Umbilical cord (tissue), 2 donors: Measurements from ENCODE around the gene PCDHA3. TPM values are rescaled to one million over a fixed set of nuclear protein-coding genes. Genes with fewer than 3 reads are reported as not detected.
"Not testable (repeated sequence)": the region's sequence is repeated elsewhere in the genome, so short reads cannot be mapped to it uniquely, and the experiment has no call there.

ENCODE experiments used
- DNase-seq: peaks from one replicate; pipeline ENCODE4 v3.0.0-alpha.2; 2015; ENCODE audit warnings: low spot score
- total RNA-seq: library from RNA; depleted of rRNA; stranded (reverse); fragments of >200 nt; gene quantifications from one replicate; pipeline ENCODE4 v1.2.3, GENCODE V29; 2014; ENCODE audit warnings: low replicate concordance; ENCODE audit not compliant: insufficient read depth

The PCDHA3 gene
- total RNA-seq, 1 donor from 2014 or later: 4.3 TPM

DNA sequence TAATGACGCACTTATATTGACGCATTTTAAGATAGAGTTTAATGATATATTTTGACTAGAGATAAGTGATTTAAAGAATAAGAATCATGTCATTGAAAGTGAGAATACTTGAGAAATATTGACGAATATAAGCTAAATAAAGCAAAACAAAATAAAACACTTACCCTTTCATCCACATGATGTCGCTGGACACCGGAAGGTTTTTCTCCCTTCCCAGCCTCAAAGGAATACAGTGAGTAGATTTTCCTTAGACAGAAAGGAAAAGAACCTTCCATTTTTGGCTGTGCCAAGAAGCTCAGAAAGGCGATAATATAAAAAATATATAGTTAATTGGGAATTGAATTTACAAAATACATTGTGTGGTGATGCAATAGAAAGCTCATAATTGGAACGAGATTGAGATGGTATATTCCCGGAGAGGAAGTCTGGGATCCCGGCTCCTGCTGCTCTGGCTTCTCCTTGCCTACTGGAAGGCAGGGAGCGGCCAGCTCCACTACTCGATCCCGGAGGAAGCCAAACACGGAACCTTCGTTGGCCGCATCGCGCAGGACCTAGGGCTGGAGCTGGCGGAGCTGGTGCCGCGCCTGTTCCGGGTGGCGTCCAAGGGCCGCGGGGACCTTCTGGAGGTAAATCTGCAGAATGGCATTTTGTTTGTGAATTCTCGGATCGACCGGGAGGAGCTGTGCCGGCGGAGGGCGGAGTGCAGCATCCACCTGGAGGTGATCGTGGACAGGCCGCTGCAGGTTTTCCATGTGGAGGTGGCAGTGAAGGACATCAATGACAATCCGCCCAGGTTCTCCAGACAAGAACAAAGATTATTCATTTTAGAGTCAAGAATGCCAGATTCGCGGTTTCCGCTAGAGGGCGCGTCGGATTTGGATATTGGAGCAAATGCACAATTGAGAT is 20.8 kb downstream of the PCDHA3 start, which contains the start of gene PCDHA5:
Gene PCDHA5, plus strand, starts transcription at position 239 of the 906 bp plus-strand sequence.
- DNase-seq: no peak

DNA sequence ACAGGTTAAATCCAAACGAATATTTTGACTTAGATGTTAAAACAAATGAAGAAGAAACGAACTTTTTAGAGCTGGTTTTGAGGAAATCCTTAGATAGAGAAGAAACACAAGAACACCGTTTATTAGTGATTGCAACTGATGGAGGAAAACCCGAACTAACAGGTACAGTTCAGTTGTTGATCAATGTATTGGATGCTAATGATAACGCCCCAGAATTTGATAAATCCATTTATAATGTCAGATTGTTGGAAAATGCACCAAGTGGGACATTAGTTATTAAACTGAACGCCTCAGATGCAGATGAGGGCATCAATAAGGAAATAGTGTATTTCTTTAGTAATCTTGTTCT is 21.4 kb downstream of the PCDHA3 start:
- peak; percentile 1 for DNase-seq

DNA sequence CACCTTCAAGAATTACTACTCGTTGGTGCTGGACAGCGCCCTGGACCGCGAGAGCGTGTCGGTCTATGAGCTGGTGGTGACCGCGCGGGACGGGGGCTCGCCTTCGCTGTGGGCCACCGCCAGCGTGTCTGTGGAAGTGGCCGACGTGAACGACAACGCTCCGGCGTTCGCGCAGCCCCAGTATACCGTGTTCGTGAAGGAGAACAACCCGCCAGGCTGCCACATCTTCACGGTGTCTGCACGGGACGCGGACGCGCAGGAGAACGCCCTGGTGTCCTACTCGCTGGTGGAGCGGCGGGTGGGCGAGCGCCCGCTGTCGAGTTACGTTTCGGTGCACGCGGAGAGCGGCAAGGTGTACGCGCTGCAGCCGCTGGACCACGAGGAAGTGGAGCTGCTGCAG is 22.1 kb downstream of the PCDHA3 start:
- not testable (repeated sequence) for DNase-seq

DNA sequence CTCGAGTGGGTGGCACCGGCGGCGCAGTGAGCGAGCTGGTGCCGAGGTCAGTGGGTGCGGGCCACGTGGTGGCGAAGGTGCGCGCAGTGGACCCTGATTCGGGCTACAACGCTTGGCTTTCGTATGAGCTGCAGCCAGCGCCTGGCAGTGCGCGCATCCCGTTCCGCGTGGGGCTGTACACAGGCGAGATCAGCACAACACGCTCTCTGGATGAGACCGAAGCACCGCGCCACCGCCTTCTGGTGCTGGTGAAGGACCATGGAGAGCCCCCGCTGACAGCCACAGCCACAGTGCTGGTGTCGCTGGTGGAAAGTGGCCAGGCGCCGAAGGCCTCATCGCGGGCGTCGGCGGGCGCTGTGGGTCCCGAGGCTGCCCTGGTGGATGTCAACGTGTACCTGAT is 22.6 kb downstream of the PCDHA3 start:
- no peak for DNase-seq

DNA sequence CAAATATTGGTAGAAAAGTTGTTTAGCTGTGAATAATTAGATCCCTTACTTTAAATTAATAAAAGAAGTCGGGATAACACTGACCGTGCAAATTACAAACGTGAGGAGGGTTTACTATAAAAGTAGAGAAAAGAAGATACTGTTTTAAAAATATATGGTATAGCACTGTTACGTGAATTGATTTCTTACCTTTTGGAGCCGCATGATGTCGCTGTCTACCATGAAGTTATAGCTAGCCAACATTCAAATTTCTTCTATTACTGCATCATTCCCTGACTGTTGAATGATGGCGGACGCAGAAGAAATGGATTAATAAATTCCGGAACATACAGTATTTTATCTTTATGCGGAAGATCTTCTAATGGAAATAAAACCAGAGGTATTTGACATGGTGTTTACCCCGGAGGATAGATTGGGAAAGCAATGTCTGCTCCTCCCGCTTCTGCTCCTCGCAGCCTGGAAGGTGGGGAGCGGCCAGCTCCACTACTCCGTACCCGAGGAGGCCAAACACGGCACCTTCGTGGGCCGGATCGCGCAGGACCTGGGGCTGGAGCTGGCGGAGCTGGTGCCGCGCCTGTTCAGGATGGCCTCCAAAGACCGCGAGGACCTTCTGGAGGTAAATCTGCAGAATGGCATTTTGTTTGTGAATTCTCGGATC is 27.0 kb downstream of the PCDHA3 start, which contains the start of gene PCDHA6:
Gene PCDHA6, plus strand, starts transcription at position 257 of the 658 bp plus-strand sequence. Its CDS starts 132 bp downstream, at position 389.
- no peak for DNase-seq

DNA sequence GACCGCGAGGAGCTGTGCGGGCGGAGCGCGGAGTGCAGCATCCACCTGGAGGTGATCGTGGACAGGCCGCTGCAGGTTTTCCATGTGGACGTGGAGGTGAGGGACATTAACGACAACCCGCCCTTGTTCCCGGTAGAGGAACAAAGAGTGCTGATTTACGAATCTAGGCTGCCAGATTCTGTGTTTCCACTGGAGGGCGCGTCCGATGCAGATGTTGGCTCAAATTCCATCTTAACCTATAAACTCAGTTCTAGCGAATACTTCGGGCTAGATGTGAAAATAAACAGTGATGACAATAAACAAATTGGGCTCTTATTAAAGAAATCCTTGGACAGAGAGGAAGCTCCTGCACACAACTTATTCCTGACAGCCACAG is 27.5 kb downstream of the PCDHA3 start:
- no peak for DNase-seq

DNA sequence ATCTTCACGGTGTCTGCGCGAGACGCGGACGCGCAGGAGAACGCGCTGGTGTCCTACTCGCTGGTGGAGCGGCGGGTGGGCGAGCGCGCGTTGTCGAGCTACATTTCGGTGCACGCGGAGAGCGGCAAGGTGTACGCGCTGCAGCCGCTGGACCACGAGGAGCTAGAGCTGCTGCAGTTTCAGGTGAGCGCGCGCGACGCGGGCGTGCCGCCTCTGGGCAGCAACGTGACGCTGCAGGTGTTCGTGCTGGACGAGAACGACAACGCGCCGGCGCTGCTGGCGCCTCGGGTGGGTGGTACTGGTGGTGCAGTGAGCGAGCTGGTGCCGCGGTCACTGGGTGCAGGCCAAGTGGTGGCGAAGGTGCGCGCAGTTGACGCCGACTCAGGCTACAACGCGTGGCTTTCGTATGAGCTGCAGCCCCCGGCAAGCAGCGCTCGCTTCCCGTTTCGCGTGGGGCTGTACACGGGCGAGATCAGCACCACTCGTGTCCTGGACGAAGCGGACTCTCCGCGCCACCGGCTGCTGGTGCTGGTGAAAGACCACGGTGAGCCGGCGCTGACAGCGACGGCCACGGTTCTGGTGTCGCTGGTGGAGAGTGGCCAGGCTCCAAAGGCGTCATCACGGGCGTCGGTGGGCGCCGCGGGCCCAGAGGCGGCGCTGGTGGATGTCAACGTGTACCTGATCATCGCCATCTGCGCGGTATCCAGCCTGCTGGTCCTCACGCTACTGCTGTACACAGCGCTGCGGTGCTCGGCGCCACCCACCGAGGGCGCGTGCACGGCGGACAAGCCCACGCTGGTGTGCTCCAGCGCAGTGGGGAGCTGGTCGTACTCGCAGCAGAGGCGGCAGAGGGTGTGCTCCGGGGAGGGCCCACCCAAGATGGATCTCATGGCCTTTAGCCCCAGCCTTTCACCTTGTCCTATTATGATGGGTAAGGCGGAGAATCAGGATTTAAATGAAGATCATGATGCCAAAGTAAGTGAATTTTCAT is 28.9 kb downstream of the PCDHA3 start:
- not testable (repeated sequence) for DNase-seq

DNA sequence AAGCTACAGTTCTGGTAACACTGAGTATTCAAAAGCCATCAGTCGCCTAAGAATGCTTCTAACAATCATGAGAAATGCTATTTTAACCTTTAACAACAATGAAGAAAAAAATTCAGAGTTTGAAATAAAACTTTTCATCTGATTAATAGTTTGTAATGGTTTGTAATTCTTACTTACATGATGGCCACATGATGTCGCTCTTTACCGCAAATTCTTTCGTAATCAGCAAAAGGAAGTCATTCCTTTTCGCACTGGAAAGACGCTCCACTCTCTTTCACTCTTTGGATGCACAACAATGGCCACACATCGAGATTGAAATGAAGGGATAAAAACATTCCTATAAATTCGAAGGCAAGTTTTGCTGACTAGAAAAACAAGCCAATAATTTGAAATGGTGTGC is 33.1 kb downstream of the PCDHA3 start, which contains the start of gene PCDHA7:
Gene PCDHA7, plus strand, starts transcription at position 277 of the 400 bp plus-strand sequence. Its CDS starts 115 bp downstream, at position 392.
- no peak for DNase-seq

DNA sequence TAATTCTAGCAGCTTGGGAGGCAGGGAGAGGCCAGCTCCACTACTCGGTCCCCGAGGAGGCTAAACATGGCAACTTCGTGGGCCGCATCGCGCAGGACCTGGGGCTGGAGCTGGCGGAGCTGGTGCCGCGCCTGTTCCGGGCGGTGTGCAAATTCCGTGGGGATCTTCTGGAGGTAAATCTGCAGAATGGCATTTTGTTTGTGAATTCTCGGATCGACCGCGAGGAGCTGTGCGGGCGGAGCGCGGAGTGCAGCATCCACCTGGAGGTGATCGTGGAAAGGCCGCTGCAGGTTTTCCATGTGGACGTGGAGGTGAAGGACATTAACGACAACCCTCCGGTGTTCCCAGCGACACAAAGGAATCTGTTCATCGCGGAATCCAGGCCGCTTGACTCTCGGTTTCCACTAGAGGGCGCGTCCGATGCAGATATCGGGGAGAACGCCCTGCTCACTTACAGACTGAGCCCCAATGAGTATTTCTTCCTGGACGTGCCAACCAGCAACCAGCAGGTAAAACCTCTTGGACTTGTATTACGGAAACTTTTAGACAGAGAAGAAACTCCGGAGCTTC is 33.7 kb downstream of the PCDHA3 start:
- DNase-seq: not testable (repeated sequence)

DNA sequence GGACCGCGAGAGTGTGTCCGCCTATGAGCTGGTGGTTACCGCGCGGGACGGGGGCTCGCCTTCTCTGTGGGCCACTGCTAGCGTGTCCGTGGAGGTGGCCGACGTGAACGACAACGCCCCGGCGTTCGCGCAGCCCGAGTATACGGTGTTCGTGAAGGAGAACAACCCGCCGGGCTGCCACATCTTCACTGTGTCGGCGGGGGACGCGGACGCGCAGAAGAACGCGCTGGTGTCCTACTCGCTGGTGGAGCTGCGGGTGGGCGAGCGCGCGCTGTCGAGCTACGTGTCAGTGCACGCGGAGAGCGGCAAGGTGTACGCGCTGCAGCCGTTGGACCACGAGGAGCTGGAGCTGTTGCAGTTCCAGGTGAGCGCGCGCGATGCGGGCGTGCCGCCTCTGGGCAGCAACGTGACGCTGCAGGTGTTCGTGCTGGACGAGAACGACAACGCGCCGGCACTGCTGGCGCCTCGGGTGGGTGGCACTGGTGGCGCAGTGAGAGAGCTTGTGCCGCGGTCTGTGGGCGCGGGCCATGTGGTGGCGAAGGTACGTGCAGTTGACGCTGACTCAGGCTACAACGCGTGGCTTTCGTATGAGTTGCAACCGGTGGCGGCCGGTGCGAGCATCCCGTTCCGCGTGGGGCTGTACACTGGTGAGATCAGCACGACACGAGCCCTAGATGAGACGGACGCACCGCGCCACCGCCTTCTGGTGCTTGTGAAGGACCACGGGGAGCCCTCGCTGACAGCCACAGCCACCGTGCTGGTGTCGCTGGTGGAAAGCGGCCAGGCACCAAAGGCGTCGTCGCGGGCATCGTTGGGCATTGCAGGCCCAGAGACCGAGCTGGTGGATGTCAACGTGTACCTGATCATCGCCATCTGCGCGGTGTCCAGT is 35.0 kb downstream of the PCDHA3 start:
- DNase-seq: no peak

DNA sequence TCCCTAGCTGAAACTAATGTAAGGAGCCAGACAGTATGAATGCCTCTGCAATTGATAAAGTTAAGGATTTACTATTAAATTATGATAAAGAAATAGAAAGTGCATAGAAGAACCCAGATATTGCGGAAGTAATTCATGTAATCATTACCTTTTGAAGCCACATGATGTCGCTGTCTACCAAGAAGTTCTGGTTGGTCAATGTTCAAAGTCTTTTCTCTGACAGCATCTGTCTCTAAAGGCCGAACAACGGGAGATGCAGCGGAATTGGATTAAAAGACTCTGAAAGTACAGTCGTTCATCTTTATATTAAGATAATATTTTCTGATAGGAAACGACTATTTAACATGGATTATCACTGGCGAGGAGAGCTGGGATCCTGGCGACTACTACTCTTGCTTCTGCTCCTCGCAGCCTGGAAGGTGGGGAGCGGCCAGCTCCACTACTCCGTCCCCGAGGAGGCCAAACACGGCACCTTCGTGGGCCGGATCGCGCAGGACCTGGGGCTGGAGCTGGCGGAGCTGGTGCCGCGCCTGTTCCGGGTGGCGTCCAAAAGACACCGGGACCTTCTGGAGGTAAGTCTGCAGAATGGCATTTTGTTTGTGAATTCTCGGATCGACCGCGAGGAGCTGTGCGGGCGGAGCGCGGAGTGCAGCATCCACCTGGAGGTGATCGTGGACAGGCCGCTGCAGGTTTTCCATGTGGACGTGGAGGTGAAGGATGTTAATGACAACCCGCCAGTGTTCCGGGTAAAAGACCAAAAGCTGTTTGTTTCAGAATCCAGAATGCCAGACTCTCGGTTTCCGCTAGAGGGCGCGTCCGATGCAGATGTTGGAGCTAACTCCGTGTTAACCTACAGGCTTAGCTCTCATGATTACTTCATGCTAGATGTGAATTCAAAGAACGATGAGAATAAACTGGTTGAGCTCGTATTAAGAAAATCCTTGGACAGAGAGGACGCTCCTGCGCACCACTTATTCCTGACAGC is 40.4 kb downstream of the PCDHA3 start, which contains the start of gene PCDHA8:
Gene PCDHA8, plus strand, starts transcription at position 210 of the 985 bp plus-strand sequence. Its CDS starts 135 bp downstream, at position 345.
- DNase-seq: no peak

DNA sequence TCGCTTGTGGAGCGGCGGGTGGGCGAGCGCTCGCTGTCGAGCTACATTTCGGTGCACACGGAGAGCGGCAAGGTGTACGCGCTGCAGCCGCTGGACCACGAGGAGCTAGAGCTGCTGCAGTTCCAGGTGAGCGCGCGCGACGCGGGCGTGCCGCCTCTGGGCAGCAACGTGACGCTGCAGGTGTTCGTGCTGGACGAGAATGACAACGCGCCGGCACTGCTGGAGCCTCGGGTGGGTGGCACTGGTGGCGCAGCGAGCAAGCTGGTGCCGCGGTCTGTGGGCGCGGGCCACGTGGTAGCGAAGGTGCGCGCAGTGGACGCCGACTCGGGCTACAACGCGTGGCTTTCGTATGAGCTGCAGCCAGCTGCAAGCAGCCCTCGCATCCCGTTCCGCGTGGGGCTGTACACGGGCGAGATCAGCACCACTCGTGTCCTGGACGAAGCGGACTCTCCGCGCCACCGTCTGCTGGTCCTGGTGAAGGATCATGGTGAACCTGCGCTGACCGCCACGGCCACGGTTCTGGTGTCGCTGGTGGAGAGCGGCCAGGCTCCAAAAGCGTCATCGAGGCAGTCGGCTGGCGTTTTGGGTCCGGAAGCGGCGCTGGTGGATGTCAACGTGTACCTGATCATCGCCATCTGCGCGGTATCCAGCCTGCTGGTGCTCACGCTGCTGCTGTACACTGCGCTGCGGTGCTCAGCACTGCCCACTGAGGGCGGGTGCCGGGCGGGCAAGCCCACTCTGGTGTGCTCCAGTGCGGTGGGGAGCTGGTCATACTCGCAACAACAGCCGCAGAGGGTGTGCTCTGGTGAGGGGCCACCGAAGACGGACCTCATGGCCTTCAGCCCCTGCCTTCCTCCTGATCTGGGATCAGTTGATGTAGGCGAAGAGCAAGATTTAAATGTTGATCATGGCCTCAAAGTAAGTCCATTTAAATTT is 42.2 kb downstream of the PCDHA3 start:
- no peak for DNase-seq

DNA sequence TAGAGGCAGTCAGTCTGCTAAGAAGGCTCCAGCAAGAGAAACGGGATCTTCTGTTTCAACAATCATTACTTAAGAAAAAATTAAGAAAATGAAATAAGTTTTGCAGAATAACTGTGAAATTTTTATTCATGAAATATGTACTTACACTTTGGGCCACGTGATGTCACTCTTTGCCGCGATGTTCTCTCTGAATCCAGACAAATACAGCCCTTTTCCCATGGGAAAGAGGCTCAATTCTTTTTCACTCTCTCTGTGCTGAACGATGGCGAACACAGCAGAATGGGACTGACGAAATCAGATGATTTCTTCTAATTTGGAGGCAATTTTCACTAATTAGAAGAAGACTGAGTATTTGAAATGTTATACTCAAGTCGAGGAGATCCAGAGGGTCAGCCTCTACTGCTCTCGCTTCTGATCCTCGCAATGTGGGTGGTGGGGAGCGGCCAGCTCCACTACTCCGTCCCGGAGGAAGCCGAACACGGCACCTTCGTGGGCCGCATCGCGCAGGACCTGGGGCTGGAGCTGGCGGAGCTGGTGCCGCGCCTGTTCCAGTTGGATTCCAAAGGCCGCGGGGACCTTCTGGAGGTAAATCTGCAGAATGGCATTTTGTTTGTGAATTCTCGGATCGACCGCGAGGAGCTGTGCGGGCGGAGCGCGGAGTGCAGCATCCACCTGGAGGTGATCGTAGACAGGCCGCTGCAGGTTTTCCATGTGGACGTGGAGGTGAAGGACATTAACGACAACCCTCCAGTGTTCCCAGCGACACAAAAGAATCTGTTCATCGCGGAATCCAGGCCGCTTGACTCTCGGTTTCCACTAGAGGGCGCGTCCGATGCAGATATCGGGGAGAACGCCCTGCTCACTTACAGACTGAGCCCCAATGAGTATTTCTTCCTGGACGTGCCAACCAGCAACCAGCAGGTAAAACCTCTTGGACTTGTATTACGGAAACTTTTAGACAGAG is 47.6 kb downstream of the PCDHA3 start, which contains the start of gene PCDHA9:
Gene PCDHA9, plus strand, starts transcription at position 244 of the 964 bp plus-strand sequence. Its CDS starts 114 bp downstream, at position 358.
- DNase-seq: not testable (repeated sequence)

DNA sequence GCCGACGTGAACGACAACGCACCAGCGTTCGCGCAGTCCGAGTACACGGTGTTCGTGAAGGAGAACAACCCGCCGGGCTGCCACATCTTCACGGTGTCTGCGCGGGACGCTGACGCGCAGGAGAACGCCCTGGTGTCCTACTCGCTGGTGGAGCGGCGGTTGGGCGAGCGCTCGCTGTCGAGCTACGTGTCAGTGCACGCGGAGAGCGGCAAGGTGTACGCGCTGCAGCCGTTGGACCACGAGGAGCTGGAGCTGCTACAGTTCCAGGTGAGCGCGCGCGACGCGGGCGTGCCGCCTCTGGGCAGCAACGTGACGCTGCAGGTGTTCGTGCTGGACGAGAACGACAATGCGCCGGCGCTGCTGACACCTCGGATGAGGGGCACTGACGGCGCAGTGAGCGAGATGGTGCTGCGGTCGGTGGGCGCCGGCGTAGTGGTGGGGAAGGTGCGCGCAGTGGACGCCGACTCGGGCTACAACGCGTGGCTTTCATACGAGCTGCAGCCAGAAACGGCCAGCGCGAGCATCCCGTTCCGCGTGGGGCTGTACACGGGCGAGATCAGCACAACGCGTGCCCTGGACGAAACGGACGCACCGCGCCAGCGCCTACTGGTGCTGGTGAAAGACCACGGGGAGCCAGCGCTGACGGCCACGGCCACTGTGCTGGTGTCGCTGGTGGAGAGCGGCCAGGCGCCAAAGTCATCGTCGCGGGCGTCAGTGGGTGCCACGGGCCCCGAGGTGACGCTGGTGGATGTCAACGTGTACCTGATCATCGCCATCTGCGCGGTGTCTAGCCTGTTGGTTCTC is 49.2 kb downstream of the PCDHA3 start:
- not testable (repeated sequence) for DNase-seq
